LNCAP (cell line): ENCODE measurements around the gene GIGYF2.

Experiments
- CTCF ChIP-seq: fragments of 450-650 bp; IDR thresholded peaks from 2 replicates; pipeline ENCODE4 v1.5.1; 2017; ENCODE audit warnings: mild to moderate bottlenecking

GIGYF2 gene

GRCh38 chr2:232865165-232865564 is 168.0 kb downstream of the GIGYF2 start:
- no peak for TF ChIP-seq CTCF

GRCh38 chr2:232866104-232866503 is 169.0 kb downstream of the GIGYF2 start:
- TF ChIP-seq CTCF: no peak

- no peak for TF ChIP-seq CTCF
Observed at GRCh38 chr2:232869138-232870017, 172.2 kb downstream of the GIGYF2 start.

- TF ChIP-seq CTCF: no peak
Observed at GRCh38 chr2:232870018-232870765, 173.1 kb downstream of the GIGYF2 start, which contains the start of gene SNORC. Gene SNORC (plus strand): TSS chr2:232870264. CDS start chr2:232870342, 78 bp downstream.

- TF ChIP-seq CTCF: no peak
Observed at GRCh38 chr2:232870766-232871371, 173.7 kb downstream of the GIGYF2 start.

- TF ChIP-seq CTCF: no peak
Observed at GRCh38 chr2:232871418-232871834, 174.3 kb downstream of the GIGYF2 start.
